ENCODE results near the gene NRXN3. TPM values are rescaled to one million over a fixed set of nuclear protein-coding genes. Genes with fewer than 3 reads are reported as not detected.
A peak's percentile ranks its signal among the peaks of the same experiment; 100 is the strongest.

Gene NRXN3
- total RNA-seq, 1 experiment from 2014 or later: not detected

DNA sequence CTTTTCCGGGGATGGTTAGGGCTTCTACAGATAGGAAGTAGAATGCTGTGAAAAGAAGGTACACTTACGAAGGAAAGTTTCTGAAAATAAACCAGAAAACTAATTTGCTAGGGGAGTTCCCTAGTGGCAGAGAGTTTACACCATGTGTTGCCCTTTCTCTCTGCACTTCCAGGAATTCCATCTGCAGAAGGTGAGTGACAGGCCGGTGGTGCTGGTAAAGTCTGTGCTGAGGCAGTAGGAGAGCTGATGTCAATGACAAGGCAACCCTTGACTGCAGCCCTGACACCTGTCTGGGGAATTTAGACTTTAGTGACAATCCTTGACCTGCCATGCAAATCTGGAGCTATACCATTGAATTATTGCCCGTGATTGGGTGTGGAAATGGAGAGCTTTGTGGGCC, 687.8 kb downstream of the NRXN3 start:
- H3K4me2 ChIP-seq: no peak overlapping the region
- no peak overlapping the region for H2AFZ ChIP-seq
- peaks cover 41% of the 10 kb centered on the region for H3K27me3 ChIP-seq (ENCODE audit: insufficient read depth, low read depth)
- no peaks in the 10 kb centered on the region for H3K36me3 ChIP-seq (ENCODE audit: low read depth)
- no peaks in the 10 kb centered on the region; the same call in 1 of the 2 replicates for H3K9me3 ChIP-seq (ENCODE audit: insufficient read depth, low read depth)
- 0 out of 2 replicates have a peak, but pooled peaks cover 5% of the 10 kb centered on the region for H3K9me2 ChIP-seq (ENCODE audit: insufficient read depth)
- TF ChIP-seq EZH2 (IDR thresholded peaks at IDR 0.05; ENCODE audit: low read depth): no peak
- TF ChIP-seq, protein P1, sequence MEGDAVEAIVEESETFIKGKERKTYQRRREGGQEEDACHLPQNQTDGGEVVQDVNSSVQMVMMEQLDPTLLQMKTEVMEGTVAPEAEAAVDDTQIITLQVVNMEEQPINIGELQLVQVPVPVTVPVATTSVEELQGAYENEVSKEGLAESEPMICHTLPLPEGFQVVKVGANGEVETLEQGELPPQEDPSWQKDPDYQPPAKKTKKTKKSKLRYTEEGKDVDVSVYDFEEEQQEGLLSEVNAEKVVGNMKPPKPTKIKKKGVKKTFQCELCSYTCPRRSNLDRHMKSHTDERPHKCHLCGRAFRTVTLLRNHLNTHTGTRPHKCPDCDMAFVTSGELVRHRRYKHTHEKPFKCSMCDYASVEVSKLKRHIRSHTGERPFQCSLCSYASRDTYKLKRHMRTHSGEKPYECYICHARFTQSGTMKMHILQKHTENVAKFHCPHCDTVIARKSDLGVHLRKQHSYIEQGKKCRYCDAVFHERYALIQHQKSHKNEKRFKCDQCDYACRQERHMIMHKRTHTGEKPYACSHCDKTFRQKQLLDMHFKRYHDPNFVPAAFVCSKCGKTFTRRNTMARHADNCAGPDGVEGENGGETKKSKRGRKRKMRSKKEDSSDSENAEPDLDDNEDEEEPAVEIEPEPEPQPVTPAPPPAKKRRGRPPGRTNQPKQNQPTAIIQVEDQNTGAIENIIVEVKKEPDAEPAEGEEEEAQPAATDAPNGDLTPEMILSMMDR (conservative IDR thresholded peaks at IDR 0.05): no peak
- no peaks in the 10 kb centered on the region; the same call in 1 of the 2 replicates for H3F3A ChIP-seq (ENCODE audit: insufficient read depth, low read depth)
- POLR2A ChIA-PET (ENCODE audit: unreplicated experiment): no interaction called here
- intact Hi-C loops (cut with micrococcal nuclease; ENCODE audit: unreplicated experiment): no loop called here
- H4K20me1 ChIP-seq (ENCODE audit: insufficient read depth): no peaks in the 10 kb centered on the region; the same call in 1 of the 2 replicates
- BruUV-seq (replicated peaks): no TSS peak
- no peaks in the 10 kb centered on the region for H3K79me2 ChIP-seq (ENCODE audit: low read depth)
- H3K4me1 ChIP-seq (replicated peaks; ENCODE audit: insufficient read depth): no peaks in the 10 kb centered on the region
- CTCF ChIA-PET: no interaction called here
- DNase-seq: no peak
- no peak overlapping the region for H3K4me3 ChIP-seq
- H3K27ac ChIP-seq: no peak overlapping the region

DNA sequence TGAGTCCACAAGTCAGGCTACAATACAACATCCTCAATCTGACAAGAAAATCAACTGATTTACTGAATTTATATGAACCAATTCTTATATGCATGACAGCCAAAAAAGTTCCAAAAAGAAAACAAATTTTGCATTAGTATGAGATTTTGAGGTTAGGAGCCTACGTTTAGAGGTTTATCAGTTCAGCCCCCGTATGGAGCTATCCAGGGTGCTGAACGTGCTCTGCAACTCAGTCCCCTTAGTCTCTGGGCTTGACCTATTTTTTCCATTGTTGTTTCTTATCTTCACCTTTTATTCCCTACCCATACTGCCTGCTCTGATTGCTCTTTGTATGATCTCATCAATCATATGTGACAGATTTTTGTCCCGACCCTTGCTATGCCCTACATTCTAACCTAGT, 693.0 kb downstream of the NRXN3 start:
- Histone ChIP-seq H3F3A (ENCODE audit: insufficient read depth, low read depth) (no peaks in the 10 kb centered on the region; the same call in 1 of the 2 replicates), H3K4me2 (no peak overlapping the region), H3K9me2 (ENCODE audit: insufficient read depth) (0 out of 2 replicates have a peak, but pooled peaks cover 5% of the 10 kb centered on the region), H4K20me1 (ENCODE audit: insufficient read depth) (no peaks in the 10 kb centered on the region; the same call in 1 of the 2 replicates), H3K27me3 (ENCODE audit: insufficient read depth, low read depth) (peaks cover 8% of the 10 kb centered on the region; the same call in 1 of the 2 replicates), H3K4me3 (no peak overlapping the region), H3K9me3 (ENCODE audit: insufficient read depth, low read depth) (no peaks in the 10 kb centered on the region), H3K36me3 (ENCODE audit: low read depth) (no peaks in the 10 kb centered on the region), H3K4me1 (replicated peaks; ENCODE audit: insufficient read depth) (no peaks in the 10 kb centered on the region), H3K27ac (no peak overlapping the region), H2AFZ (no peak overlapping the region), H3K79me2 (ENCODE audit: low read depth) (no peaks in the 10 kb centered on the region)
- DNase-seq: peak; percentile 46 to 58
- CTCF ChIA-PET: no interaction called here
- TF ChIP-seq EZH2 (IDR thresholded peaks at IDR 0.05; ENCODE audit: low read depth): no peak
- TF ChIP-seq, protein P1 (conservative IDR thresholded peaks at IDR 0.05): no peak
- intact Hi-C loops (cut with micrococcal nuclease; ENCODE audit: unreplicated experiment): no loop called here
- BruUV-seq (replicated peaks): no TSS peak
- POLR2A ChIA-PET (ENCODE audit: unreplicated experiment): no interaction called here

DNA sequence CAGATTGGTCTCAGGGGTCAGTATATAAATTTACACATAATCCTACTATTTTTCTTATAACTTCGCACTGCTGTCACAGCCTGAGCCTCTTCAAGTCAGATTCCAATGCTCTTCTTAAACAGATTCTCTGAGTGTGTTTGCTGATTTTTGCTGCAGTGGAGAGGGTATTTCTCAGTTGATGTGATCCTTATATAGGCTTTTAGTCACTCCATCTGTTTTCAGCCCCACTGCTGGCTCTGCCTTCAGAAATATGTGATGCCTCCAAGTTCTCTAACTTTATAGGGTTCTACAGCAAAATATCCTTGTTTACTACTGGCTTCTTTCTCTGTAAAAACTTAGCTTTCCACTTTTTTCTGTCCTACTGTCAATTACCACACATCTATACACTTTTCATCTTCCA, 702.7 kb downstream of the NRXN3 start:
- H3K9me2 ChIP-seq (ENCODE audit: insufficient read depth): no peaks in the 10 kb centered on the region
- H3K27ac ChIP-seq: no peak overlapping the region
- no TSS peak for BruUV-seq (replicated peaks)
- H3K4me3 ChIP-seq: no peak overlapping the region
- H3K79me2 ChIP-seq (ENCODE audit: low read depth): no peaks in the 10 kb centered on the region
- H3K27me3 ChIP-seq (ENCODE audit: insufficient read depth, low read depth): peaks cover 56% of the 10 kb centered on the region
- CTCF ChIA-PET: no interaction called here
- H2AFZ ChIP-seq: no peak overlapping the region
- H4K20me1 ChIP-seq (ENCODE audit: insufficient read depth): no peaks in the 10 kb centered on the region
- H3K4me2 ChIP-seq: no peak overlapping the region
- TF ChIP-seq, protein P1 (conservative IDR thresholded peaks at IDR 0.05): no peak
- TF ChIP-seq EZH2 (IDR thresholded peaks at IDR 0.05; ENCODE audit: low read depth): no peak
- no peaks in the 10 kb centered on the region for H3K9me3 ChIP-seq (ENCODE audit: insufficient read depth, low read depth)
- no peaks in the 10 kb centered on the region for H3K36me3 ChIP-seq (ENCODE audit: low read depth)
- no peak for DNase-seq
- intact Hi-C loops (cut with micrococcal nuclease; ENCODE audit: unreplicated experiment): no loop called here
- no peaks in the 10 kb centered on the region for H3F3A ChIP-seq (ENCODE audit: insufficient read depth, low read depth)
- POLR2A ChIA-PET (ENCODE audit: unreplicated experiment): no interaction called here
- H3K4me1 ChIP-seq (replicated peaks; ENCODE audit: insufficient read depth): no peaks in the 10 kb centered on the region

Measured in PC-9 (cell line).